SW 1271 (cell line): ENCODE measurements around the gene TEX11.
"Not testable (repeated sequence)": the region's sequence is repeated elsewhere in the genome, so short reads cannot be mapped to it uniquely, and the experiment has no call there.

Experiments
- DNase-seq, 2 experiments: peaks; one replicate each; lab custom pipeline; 2025; lab: John Stamatoyannopoulos, UW

The TEX11 gene

DNA sequence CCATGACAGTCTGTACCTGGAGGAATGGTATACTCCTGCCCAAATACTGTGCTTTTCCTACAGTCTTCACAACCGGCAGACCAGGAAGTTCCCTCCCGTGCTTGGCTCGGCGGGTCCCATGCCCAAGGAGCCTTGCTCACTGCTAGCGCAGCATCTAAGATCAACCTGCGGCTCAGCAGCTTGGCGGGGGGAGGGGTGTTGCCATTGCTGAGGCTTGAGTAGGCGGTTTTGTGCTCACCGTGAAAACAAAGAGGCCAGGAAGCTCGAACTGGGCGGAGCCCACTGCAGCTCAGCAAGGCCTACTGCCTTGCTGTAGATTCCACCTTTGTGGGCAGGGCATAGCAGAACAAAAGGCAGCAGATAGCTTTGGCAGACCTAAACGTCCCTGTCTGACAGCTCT, 152.7 kb downstream of the TEX11 start:
- no peak for DNase-seq

- no peak for DNase-seq
Observed at GRCh38 chrX:70754169-70754848, 154.2 kb downstream of the TEX11 start.

DNA sequence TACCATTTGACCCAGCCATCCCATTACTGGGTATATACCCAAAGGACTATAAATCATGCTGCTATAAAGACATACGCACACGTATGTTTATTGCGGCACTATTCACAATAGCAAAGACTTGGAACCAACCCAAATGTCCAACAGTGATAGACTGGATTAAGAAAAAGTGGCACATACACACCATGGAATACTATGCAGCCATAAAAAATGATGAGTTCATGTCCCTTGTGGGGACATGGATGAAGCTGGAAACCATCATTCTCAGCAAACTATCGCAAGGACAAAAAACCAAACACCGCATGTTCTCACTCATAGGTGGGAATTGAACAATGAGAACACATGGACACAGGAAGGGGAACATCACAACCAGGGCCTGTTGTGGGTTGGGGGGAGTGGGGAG, 174.7 kb downstream of the TEX11 start:
- DNase-seq = not testable (repeated sequence)

DNA sequence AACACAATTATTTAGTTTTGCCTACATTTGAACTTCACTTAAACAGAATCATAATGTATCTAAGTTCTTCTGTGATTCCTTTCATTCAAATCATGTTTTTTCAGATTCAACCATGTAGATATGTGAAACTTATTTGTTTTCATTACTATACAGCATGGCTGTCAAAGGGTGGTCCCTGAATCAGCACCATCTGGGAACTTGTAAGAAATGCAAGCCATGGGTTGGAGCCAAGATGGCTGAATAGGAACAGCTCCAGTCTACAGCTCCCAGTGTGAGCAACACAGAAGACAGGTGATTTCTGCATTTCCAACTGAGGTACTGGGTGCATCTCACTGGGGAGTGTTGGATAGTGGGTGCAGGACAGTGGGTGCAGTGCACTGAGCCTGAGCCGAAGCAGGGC, 180.6 kb downstream of the TEX11 start:
- DNase-seq = not testable (repeated sequence)

DNA sequence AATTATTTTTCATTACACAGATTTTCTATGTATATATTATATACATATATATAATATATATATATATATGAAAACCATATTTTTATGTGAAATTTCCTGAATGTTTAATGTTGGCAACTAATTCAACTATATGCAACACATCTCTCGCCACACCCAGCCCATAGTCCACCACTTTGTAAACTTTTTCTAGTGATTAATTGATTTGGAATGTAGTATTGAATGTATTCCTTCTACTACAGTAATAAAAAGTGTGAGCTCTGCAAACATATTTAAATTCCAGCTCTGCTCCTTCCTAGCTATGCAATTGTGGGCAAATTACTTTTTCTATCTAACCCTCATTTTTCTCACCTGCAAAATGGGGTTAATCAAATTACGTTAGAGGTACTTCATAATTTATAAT, 187.8 kb downstream of the TEX11 start:
- no peak for DNase-seq

DNA sequence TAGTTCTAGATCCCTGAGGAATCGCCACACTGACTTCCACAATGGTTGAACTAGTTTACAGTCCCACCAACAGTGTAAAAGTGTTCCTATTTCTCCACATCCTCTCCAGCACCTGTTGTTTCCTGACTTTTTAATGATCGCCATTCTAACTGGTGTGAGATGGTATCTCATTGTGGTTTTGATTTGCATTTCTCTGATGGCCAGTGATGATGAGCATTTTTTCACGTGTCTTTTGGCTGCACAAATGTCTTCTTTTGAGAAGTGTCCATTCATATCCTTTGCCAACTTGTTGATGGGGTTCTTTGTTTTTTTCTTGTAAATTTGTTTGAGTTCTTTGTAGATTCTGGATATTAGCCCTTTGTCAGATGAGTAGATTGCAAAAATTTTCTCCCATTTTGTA, 197.2 kb downstream of the TEX11 start:
- not testable (repeated sequence) for DNase-seq

DNA sequence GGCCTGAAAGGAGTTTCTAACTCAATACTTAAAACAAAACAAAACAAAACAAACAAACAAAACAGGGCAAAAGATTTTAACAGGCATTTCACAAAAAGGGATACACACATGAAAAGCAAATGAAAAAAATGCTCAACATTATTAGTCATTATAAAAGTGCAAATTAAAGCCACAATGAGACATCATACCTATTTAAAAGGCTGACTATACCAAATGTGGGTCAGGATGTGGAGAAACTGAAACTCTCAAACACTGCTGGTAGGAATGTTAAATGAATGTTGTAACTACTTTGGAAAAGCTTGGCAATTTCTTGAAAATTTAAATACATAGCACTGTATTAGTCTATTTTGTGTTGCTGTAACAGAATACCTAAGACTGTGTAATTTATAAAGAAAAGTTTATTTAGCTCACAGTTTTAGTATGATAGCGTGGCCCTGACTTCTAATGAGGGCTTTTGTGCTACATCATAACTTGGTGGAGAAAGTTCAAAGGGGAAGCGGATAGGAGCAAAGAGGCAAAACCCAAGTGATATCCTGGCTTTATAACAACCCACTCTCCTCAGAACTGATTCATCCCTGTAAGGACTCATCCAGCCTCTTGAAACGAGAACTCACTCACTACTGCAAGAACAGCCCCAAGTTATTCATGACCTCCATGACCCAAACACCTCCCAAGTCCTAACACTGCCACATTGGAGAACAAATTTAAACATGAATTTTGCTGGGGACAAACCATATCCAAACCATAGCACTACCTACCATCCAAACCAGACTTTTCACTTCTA, 214.0 kb downstream of the TEX11 start:
- no peak for DNase-seq

DNA sequence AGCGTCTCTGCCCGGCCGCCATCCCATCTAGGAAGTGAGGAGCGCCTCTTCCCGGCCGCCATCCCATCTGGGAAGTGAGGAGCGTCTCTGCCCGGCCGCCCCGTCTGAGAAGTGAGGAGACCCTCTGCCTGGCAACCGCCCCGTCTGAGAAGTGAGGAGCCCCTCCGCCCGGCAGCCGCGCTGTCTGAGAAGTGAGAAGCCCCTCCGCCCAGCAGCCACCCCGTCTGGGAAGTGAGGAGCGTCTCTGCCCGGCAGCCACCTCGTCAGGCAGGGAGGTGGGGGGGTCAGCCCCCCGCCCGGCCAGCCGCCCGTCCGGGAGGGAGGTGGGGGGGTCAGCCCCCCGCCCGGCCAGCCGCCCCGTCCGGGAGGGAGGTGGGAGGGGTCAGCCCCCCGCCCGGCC, 229.1 kb downstream of the TEX11 start:
- not testable (repeated sequence) for DNase-seq

DNA sequence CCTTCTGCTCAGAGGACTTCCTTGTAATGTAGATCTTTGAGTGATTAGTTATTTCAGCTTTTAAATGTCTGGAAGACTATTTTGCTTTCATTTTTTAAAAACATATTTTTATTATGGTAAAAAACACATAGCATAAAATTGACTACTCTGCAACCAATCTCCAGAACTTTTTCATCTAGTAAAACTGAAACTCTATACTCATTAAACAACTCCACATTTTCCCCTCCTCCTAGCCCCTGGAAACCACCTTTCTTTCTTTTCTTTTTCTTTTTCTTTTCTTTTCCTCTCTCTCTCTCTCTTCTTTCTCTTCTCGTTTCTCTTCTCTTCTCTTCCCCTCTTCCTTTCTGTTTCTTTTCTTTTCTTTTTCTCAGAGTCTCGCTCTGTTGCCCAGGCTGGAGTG, 233.2 kb downstream of the TEX11 start:
- no peak for DNase-seq

DNA sequence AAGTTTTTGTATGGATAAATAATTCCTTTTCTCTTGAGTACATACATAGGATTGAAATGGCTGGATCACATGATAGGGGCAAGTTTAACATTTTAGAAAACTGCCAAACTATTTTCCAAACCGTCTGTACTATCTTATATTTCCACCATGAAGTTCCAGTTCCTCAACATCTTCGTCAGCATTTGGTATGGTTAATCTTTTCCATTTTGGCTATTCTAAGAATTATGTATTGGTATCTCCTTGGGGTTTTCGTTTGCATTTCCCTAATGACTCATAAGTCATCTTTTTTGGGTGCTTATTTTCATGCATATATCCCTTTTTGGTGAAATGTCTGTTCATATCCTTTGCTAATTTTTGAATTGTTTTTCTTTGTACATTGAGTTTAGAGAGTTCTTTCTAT, 236.2 kb downstream of the TEX11 start:
- DNase-seq = no peak

GRCh38 chrX:70669120-70669519, 239.4 kb downstream of the TEX11 start:
- DNase-seq = no peak

- peak in 1 of 2 experiments; percentile 28 for DNase-seq
Observed at GRCh38 chrX:70664726-70665125, 243.8 kb downstream of the TEX11 start.

GRCh38 chrX:70661124-70661523, 247.4 kb downstream of the TEX11 start:
- not testable (repeated sequence) for DNase-seq

GRCh38 chrX:70657546-70657945, 251.0 kb downstream of the TEX11 start:
- DNase-seq = not testable (repeated sequence)

DNA sequence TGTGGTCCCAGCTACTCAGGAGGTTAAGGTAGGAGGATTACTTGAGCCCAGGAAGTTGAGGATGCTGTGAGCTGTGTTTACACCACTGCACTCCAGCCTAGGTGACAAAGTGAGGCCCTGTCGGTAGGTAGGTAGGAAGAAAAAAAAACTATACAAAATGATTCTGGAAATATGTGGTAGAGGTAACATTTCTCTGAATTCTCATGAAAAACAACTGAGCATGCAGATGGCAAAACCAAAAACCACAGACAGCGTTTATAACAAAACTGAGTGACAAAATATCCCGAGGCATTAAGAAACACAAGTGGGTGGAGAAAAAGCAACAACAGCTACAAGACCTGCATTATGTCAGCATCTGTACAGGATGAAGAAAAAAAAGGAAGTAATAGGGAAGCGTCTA, 252.2 kb downstream of the TEX11 start:
- no peak for DNase-seq

GRCh38 chrX:70647910-70648309, 260.6 kb downstream of the TEX11 start:
- DNase-seq = not testable (repeated sequence)

GRCh38 chrX:70636218-70636617, 272.3 kb downstream of the TEX11 start:
- no peak for DNase-seq

DNA sequence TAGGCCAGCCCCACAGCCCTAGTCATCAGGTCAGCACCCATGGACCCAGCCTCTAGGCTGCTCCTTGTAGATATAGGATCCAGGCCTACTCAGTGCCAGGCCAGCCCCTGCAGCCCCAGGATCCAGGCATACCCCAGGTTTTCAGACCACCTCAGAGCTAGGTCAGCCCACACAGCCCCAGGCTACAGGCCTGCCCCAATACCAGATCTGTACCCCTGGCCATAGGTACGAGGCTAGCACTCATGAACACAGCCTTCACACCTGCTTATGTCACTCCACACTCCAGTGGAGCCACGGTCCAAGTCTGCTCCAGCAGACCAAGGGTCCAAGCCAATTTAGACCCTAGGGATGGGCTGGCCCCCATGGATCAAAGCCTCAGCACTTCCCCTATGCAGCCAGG, 272.8 kb downstream of the TEX11 start:
- no peak for DNase-seq

DNA sequence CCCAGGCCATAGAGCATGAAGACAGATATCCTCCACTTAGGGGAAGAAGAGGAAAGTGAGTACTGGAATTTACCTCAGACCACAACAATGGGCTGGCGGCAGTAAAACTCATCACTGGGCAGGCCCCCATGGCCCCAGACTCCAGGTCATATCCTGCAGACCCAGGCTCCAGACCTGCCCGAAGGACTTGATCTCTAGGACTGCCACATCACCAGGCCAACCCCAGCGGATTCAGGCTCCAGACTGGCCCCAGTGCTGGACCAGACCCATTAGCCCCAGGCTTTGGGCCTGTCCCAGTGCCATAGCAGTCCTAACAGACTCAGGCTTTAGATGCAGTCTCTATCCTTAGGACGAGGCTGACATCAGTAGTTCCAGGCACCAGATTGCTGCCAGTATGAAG, 273.3 kb downstream of the TEX11 start:
- no peak for DNase-seq

GRCh38 chrX:70621743-70622142, 286.8 kb downstream of the TEX11 start:
- DNase-seq = no peak

DNA sequence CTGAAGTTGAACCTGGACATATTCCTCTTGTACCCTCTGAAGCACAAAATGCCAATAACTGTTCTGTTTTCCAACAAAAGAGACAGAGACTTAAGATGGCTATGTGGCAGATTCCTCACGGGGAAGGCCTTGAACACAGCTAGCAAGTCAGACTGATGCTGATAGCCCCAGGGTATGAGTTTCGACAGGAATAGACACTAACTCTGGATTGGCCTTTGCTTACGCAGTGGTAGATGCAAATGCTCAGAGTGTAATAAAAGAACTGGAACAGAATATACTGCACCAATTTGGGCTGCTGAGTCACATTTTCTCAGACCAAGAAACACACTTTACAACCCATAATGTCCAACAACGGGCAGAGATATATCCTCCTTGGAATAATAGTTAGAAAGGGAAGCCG, 290.0 kb downstream of the TEX11 start:
- no peak for DNase-seq

GRCh38 chrX:70613295-70613694, 295.2 kb downstream of the TEX11 start:
- no peak for DNase-seq

GRCh38 chrX:70605352-70605751, 303.2 kb downstream of the TEX11 start:
- no peak for DNase-seq

- peak; percentile 0 to 36 for DNase-seq
Observed at GRCh38 chrX:70592091-70592490, 316.4 kb downstream of the TEX11 start.
